Activated effector memory CD4-positive, alpha-beta T cell treated with anti-CD3 and anti-CD28 coated beads, Interleukin-2, amount 50 U/mL, for 16 hours (primary cell): ENCODE data around the gene MUL1.

Experiments
- DNase-seq: peaks from one replicate; pipeline ENCODE4 v3.0.0-alpha.2; 2020

MUL1 gene

DNA sequence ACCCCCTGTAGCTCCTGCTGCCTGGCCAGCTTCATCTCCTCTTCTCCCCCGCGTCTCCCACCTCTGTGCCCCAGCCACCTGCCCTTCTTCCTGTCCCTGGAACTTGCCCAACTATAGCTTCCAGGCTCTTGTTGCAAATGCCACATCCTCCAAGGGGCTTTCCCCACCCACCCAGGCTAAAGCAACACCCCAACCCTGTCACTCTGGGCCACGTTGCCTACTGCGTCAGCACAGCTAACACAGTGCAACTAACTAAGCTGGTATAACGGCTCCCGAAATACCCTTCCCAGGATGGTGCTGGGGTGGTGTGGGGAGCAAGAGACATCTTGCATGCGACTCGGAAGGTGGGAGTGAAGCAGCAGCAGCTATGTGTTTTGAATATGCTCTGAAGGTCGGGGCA, 41.7 kb downstream of the MUL1 start:
- DNase-seq, result no peak

DNA sequence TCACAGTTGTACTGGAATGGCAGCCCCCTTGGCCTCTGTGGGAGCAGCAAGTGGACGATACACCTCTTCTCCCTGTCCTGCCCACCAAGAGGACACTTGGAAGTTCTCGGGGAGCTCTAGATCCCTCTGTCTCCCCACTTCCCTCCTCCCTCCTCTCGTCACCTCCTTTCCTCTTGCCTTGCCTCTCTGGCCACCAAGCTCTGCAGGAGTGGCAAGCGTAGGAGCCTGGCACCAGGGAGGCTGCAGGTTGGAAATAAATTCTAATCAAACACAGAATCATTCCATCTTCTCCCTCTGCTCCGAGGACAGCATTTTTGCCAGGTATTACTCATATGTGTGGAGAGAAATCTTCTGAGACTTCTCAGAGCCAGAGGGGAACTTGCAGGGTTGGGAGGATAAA, 42.8 kb downstream of the MUL1 start:
- no peak for DNase-seq

DNA sequence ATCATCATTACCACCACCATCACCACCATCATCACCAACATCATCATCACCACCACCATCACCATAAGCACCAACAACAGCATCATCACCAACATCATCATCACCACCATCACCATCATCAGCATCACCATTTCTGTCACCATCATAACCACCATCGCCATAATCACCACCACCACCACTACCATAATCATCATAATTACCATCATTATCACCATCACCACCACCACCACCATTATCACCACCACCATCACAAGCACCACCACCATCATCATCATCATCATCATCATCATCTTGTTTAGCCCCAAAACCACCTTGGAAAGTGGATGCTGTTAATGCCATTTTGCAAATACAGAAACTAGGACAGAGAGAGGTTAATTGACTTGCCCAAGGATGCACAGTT, 44.4 kb downstream of the MUL1 start:
- DNase-seq, result no peak

DNA sequence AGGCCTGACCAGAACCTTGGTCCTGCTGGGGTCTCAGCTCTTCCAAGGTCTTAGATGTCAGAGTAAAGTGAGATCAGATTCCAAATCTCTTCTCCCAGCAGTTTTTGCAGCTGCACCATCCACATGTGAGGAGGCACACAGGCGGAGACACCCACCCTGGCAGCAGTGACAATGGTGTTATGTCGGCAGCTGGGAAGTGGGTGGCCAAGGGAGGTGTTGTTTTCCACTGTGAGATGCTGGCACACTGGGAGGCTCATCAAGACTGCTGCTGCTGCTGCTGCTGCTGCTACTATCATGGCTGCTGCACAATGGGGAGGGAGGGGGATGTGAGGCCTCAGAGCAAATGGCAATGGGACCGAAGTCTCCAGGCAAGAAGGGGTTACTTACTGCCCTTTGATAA, 45.6 kb downstream of the MUL1 start:
- no peak for DNase-seq

DNA sequence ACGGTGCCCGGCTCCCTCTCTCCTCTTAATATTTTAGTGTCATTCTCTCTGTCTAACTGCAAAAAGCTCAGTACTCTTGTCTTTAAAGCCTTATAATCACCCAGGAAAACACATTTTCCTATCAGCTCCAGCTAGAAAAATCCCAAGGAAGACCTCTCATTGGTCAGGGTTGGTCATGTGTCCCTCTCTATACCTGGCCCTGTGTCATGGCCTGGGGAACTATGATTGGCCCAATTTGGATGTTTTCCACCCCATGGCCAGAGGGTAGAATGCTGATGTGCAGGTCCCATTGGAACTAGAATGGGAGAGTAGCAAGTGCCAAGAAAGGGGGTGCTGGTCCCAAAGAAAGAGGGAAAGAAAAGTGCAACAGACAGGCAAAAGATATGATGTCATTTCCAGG, 49.2 kb downstream of the MUL1 start:
- DNase-seq, result no peak

DNA sequence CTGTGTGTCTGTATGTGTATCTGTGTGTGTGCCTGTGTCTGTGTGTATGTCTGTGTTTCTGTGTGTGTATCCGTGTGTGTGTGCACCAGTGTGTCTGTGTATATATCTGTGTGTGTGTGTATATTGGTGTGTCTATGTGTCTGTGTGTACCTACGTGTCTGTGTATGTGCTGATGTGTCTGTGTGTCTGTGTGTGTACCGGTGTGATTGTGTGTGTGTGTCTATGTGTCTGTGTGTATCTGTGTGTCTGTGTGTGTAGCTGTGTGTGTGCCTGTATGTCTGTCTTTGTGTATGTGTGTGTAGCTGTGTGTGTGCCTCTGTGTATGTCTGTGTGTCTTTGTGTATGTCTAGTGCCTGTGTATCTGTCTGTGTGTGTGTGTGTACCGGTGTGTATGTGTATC, 53.9 kb downstream of the MUL1 start:
- DNase-seq, result no peak

DNA sequence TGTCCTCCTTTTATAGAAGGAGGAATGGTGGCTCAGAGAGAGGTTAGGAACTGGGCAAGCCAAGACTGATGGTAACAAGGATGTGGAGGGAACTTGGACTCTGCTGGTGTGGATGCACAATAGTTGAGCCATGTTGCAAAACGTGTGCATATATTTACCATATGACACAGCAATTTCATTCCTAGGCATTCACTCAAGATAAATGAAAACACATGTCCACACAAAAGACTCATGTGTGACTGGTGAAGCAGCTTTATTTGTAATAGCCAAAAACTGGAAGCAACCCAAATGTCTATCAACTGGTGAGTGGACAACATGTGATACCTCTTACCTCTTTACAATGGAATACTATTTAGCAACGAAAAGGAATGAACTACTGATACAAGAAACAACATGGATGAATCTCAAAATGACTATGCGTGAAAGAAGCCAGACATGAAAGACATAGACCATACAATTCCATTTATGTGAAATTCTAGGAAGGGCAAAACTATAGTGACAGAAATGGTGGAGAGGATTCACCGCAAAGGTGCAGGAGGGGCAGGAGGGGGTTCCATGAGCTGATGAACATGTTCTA, 58.1 kb downstream of the MUL1 start:
- no peak for DNase-seq
